ENCODE results near the gene TACC2. TPM values are rescaled to one million over a fixed set of nuclear protein-coding genes. Genes with fewer than 3 reads are reported as not detected.
A peak's percentile ranks its signal among the peaks of the same experiment; 100 is the strongest.

Gene TACC2
- total RNA-seq, 6 experiments from 2014 or later, result 16.2 to 21.1 (median 18.8) TPM

- WGBS (ENCODE audit: insufficient coverage, low coverage, low lambda C conversion rate, missing lambda C conversion rate), result 71% methylated on average over 3 of the region's 6 CpGs
- Histone ChIP-seq H3K27me3 (no peaks in the 10 kb centered on the region), H3K36me3 (no peaks in the 10 kb centered on the region), H3K4me3 (no peak overlapping the region), H3K27ac (no peak overlapping the region), H3K9me3 (no peaks in the 10 kb centered on the region), H3K4me1 (no peaks in the 10 kb centered on the region)
- DNase-seq (no peak), ATAC-seq (peak in 3 of 4 donors; percentile 30 to 91 (median 48))
- intact Hi-C loops (cut with DNase I), result no loop called here
- no peak for TF ChIP-seq POLR2A (IDR thresholded peaks at IDR 0.05)
- TF ChIP-seq, protein P1, sequence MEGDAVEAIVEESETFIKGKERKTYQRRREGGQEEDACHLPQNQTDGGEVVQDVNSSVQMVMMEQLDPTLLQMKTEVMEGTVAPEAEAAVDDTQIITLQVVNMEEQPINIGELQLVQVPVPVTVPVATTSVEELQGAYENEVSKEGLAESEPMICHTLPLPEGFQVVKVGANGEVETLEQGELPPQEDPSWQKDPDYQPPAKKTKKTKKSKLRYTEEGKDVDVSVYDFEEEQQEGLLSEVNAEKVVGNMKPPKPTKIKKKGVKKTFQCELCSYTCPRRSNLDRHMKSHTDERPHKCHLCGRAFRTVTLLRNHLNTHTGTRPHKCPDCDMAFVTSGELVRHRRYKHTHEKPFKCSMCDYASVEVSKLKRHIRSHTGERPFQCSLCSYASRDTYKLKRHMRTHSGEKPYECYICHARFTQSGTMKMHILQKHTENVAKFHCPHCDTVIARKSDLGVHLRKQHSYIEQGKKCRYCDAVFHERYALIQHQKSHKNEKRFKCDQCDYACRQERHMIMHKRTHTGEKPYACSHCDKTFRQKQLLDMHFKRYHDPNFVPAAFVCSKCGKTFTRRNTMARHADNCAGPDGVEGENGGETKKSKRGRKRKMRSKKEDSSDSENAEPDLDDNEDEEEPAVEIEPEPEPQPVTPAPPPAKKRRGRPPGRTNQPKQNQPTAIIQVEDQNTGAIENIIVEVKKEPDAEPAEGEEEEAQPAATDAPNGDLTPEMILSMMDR (IDR thresholded peaks at IDR 0.05), result no peak
These were observed 138.0 kb downstream of the TACC2 start for GRCh38 chr10:122126763-122127659.

DNA sequence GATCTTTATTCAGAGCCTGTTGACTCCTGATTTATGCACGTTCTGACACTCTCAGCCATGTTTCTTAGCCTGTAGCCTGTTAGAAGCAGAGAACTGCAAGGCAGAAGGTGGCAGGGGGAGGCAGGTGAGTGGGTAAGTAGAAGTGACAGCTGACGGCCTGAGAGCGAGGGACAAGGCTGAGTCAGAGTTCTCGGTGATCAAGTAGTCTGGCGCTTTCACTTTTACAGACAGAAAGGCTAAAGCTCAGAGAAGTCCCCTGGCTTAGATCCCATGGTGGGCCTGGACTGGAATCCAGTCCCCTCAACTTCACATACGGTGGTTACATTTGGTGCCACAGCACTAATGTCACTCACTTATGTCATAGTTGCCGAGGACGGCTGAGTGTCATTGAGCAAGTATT lies 139.0 kb downstream of the TACC2 start:
- Histone ChIP-seq H3K36me3 (no peaks in the 10 kb centered on the region), H3K27ac (no peak overlapping the region), H3K4me3 (no peak overlapping the region), H3K9me3 (no peaks in the 10 kb centered on the region), H3K27me3 (no peaks in the 10 kb centered on the region), H3K4me1 (no peaks in the 10 kb centered on the region)
- 66% methylated on average over 8 of the region's 8 CpGs for WGBS (ENCODE audit: insufficient coverage, low coverage, low lambda C conversion rate, missing lambda C conversion rate)
- intact Hi-C loops (cut with DNase I), result no loop called here
- TF ChIP-seq, protein P1 (IDR thresholded peaks at IDR 0.05), result no peak
- TF ChIP-seq POLR2A (IDR thresholded peaks at IDR 0.05), result no peak
- DNase-seq (no peak), ATAC-seq (no peak)

DNA sequence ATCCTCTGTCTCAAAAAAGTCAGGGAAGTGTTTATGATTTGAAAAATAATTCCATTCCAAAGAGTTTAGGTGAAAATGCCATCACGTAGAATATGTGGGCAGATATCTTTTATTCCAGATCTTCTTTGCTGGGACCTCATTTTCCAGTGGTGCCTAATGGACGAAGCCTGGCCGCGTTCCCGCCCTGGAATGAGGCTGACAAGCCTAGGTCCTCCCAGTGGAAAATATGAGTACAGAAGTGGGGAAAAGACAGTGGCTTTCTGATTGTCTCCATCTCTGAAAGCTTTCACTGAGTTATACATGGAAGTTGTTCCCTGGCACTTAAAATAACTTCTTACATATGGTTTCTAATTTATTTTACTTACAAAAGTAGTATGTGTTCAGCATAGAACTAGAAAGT lies 139.4 kb downstream of the TACC2 start:
- no peak overlapping the region for H3K4me3 ChIP-seq
- H3K9me3 ChIP-seq, result no peaks in the 10 kb centered on the region
- TF ChIP-seq POLR2A (IDR thresholded peaks at IDR 0.05), result no peak
- TF ChIP-seq, protein P1 (IDR thresholded peaks at IDR 0.05), result no peak
- WGBS (ENCODE audit: insufficient coverage, low coverage, low lambda C conversion rate, missing lambda C conversion rate), result 78% methylated on average over 1 of the region's 5 CpGs
- H3K27ac ChIP-seq, result no peak overlapping the region
- intact Hi-C loops (cut with DNase I), result no loop called here
- H3K27me3 ChIP-seq, result no peaks in the 10 kb centered on the region
- H3K36me3 ChIP-seq, result no peaks in the 10 kb centered on the region
- DNase-seq (no peak), ATAC-seq (no peak)
- no peaks in the 10 kb centered on the region for H3K4me1 ChIP-seq

- 85% methylated on average over 8 of the region's 8 CpGs for WGBS (ENCODE audit: insufficient coverage, low coverage, low lambda C conversion rate, missing lambda C conversion rate)
- no peak for ATAC-seq
- H3K27ac ChIP-seq, result no peak overlapping the region
- no peak overlapping the region for H3K4me3 ChIP-seq
- peaks cover 0 to under 1% (median 0%) of the 10 kb centered on the region in 4 donors for H3K36me3 ChIP-seq
- no peaks in the 10 kb centered on the region for H3K27me3 ChIP-seq
- TF ChIP-seq POLR2A (IDR thresholded peaks at IDR 0.05), result no peak
- TF ChIP-seq, protein P1 (IDR thresholded peaks at IDR 0.05), result no peak
- intact Hi-C loops (cut with DNase I), result loop anchor here in 1 of 2 donors (10.0 kb wide), 1 partner anchor 144 kb away; the partner anchor contains the start of gene BTBD16
- DNase-seq, result no peak
- no peaks in the 10 kb centered on the region for H3K9me3 ChIP-seq
- no peaks in the 10 kb centered on the region for H3K4me1 ChIP-seq
These were observed 141.6 kb downstream of the TACC2 start for GRCh38 chr10:122130474-122131110.
